Endothelial cell (in vitro differentiated cells): ENCODE measurements around the gene ACTR3. TPM values are rescaled to one million over a fixed set of nuclear protein-coding genes. Genes with fewer than 3 reads are reported as not detected.
"Not testable (repeated sequence)": the region's sequence is repeated elsewhere in the genome, so short reads cannot be mapped to it uniquely, and the experiment has no call there.

ENCODE experiments used
- DNase-seq: peaks from one replicate; pipeline ENCODE4 v3.0.0; 2021; ENCODE audit warnings: low spot score
- H3K27ac Mint-ChIP-seq: one replicate; pipeline ENCODE4 v1.8.0; 2021; ENCODE audit warnings: mixed read lengths, inconsistent platforms; ENCODE audit not compliant: unreplicated experiment
- H3K27me3 Mint-ChIP-seq: one replicate; pipeline ENCODE4 v1.8.0; 2021; ENCODE audit warnings: mild to moderate bottlenecking, moderate library complexity, mixed read lengths, inconsistent platforms; ENCODE audit not compliant: unreplicated experiment
- H3K36me3 Mint-ChIP-seq: one replicate; pipeline ENCODE4 v1.8.0; 2021; ENCODE audit warnings: mild to moderate bottlenecking, low read depth, mixed read lengths, inconsistent platforms; ENCODE audit not compliant: unreplicated experiment
- H3K4me1 Mint-ChIP-seq: one replicate; pipeline ENCODE4 v1.8.0; 2021; ENCODE audit warnings: mild to moderate bottlenecking, mixed read lengths, inconsistent platforms; ENCODE audit not compliant: unreplicated experiment
- H3K4me3 Mint-ChIP-seq: one replicate; pipeline ENCODE4 v1.8.0; 2021; ENCODE audit warnings: mild to moderate bottlenecking, mixed read lengths, inconsistent platforms; ENCODE audit not compliant: unreplicated experiment
- H3K9me3 Mint-ChIP-seq: one replicate; pipeline ENCODE4 v1.8.0; 2021; ENCODE audit warnings: mixed read lengths, inconsistent platforms; ENCODE audit not compliant: unreplicated experiment
- CTCF ChIP-seq: fragments of 200-600 bp; sonication (generic); IDR thresholded peaks from one replicate; pipeline ENCODE4 v1.5.0; 2021; ENCODE audit warnings: antibody characterized with exemption; ENCODE audit not compliant: unreplicated experiment
- long read RNA-seq: library from polyadenylated mRNA; unstranded; transcript quantifications from one replicate; pipeline ENCODE4 v2.0.0, GENCODE V29; 2020; ENCODE audit not compliant: unreplicated experiment
- total RNA-seq: library from RNA; stranded (reverse); fragmentation: NEBNext Ultra II Directional; extraction: Animal tissue kit (Norgen Biotek cat#: 25700); gene quantifications from one replicate; pipeline ENCODE4 v1.2.1, GENCODE V29; 2021; ENCODE audit not compliant: unreplicated experiment

The ACTR3 gene
- 284 TPM for total RNA-seq
- long read RNA-seq, full-length matches to known transcripts = 173 of 186 reads
- long read RNA-seq, partial matches to known transcripts = 8 of 186 reads
- long read RNA-seq, other reads (novel, unspliced or antisense) = 5 of 186 reads

- Mint-ChIP-seq H3K27ac (peak within 1 kb of the TSS; percentile 100), H3K27me3 (peaks cover 17% of the 10 kb centered on the region), H3K4me3 (peak within 1 kb of the TSS; percentile 99), H3K4me1 (peaks cover 45% of the 10 kb centered on the region), H3K36me3 (peaks cover 18% of the 10 kb centered on the region), H3K9me3 (no peaks in the 10 kb centered on the region)
- no peak for TF ChIP-seq CTCF
- DNase-seq = peak; percentile 100
Measured at GRCh38 chr2:113889471-113890252, at the start of gene ACTR3. Gene ACTR3 (plus strand): TSS chr2:113890089. CDS start chr2:113890280, 191 bp downstream.

DNA sequence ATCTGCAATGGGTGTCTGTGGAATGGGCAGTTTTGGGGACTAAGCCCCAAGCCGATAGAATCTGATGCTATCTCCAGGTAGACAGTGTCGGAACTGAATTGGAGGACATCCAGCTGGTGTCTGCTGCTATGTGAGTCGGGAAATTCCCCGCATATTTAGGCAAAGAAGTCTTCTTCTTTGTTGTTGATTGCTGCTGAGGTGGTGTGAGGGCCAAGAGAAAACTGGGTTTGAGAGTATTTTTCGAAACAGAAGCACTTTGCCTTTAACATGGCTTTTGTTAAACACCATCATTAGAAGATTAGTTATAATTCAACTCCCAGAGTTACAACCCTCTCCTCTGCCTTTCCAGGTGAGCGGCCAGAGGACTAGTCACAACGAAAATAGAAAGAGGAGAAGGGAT, 49.4 kb upstream of the ACTR3 start:
- no peak for TF ChIP-seq CTCF
- no peaks in the 10 kb centered on the region for H3K9me3 Mint-ChIP-seq
- no peak overlapping the region for H3K27ac Mint-ChIP-seq
- no peaks in the 10 kb centered on the region for H3K27me3 Mint-ChIP-seq
- H3K36me3 Mint-ChIP-seq = no peaks in the 10 kb centered on the region
- H3K4me1 Mint-ChIP-seq = no peaks in the 10 kb centered on the region
- no peak for DNase-seq
- H3K4me3 Mint-ChIP-seq = no peak overlapping the region

DNA sequence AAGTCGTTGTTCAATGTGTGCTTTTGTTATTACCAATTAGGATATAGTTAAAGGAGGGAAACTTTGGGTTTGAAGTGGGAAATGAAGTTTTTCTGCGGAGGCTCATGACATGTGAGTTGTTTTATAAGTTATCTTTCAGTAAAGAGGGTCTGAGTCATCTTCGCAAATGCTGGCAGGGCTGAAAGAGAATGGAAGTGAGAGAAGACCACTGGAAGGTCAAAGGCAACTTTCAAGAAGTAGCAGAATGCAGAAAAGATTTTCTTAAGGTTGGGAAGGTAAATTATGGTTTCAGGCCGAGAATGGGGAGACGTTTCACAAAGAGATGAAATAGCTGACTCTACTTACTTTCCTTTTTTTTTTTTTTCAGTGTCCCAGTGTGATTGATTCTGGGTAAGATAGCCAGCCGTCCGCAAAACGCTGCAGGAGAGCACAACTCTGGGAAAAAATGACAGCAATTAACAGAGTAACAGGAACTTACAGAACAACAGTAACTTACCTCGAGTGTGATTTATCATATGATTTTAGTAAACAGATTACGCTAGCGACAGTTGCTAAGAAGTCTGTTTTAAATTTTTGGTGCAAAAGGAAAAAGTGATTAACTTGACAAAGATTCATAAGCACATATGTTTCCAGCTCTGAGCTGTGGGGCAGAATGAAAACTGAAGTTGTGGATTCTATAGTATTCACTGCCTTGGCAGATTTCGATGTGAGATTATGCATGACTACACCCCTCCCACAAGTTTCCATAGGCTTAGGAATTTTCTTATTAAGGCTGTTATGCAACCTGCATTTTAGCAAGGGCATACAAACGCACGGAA, 46.8 kb upstream of the ACTR3 start:
- Mint-ChIP-seq H3K27ac (no peak overlapping the region), H3K4me3 (no peak overlapping the region)

DNA sequence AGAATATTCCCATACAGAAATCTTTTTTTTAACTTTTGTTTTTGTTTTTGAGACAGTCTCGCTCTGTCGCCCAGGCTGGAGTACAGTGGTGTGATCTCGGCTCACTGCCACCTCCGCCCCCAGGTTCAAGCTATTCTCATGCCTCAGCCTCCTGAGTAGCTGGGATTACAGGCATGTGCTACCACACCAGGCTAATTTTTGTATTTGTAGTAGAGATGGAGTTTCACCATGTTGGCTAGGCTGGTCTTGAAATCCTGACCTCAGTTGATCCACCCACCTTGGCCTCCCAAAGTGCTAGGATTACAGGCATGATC, 46.2 kb upstream of the ACTR3 start:
- H3K9me3 Mint-ChIP-seq, H3K27me3 Mint-ChIP-seq, H3K27ac Mint-ChIP-seq, H3K4me3 Mint-ChIP-seq, H3K4me1 Mint-ChIP-seq, DNase-seq, H3K36me3 Mint-ChIP-seq: not testable (repeated sequence)

More for the DNA sequence above, 46.8 kb upstream of the ACTR3 start:
- Mint-ChIP-seq H3K27me3 (no peaks in the 10 kb centered on the region), H3K36me3 (no peaks in the 10 kb centered on the region), H3K9me3 (no peaks in the 10 kb centered on the region), H3K4me1 (no peaks in the 10 kb centered on the region)
- TF ChIP-seq CTCF = no peak
- DNase-seq = no peak

DNA sequence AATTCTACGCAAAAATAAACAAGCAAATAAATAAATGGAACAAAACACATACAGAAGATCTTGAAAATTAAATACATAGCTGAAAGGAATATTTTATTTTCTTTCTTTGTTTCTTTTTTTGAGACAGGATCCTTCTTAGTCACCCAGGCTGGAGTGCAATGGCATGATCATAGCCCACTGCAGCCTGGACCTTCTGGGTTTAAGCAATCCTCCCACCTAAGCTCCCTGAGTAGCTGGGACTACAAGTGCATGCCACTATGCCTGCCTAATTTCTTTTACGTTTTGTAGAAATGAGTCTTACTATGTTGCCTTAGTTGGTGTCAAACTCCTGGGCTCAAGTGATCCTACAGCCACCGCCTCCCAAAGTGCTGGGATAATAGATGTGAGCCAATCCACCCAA, 44.6 kb upstream of the ACTR3 start:
- H3K27me3 Mint-ChIP-seq = no peaks in the 10 kb centered on the region
- no peaks in the 10 kb centered on the region for H3K9me3 Mint-ChIP-seq
- no peaks in the 10 kb centered on the region for H3K4me1 Mint-ChIP-seq
- no peak for DNase-seq
- no peak for TF ChIP-seq CTCF
- no peaks in the 10 kb centered on the region for H3K36me3 Mint-ChIP-seq
- no peak overlapping the region for H3K27ac Mint-ChIP-seq
- no peak overlapping the region for H3K4me3 Mint-ChIP-seq

GRCh38 chr2:113845796-113846195, 44.1 kb upstream of the ACTR3 start:
- not testable (repeated sequence) for H3K36me3 Mint-ChIP-seq, H3K9me3 Mint-ChIP-seq, H3K27ac Mint-ChIP-seq, H3K27me3 Mint-ChIP-seq, DNase-seq, H3K4me1 Mint-ChIP-seq
- peak overlapping the region; percentile 65 for H3K4me3 Mint-ChIP-seq
